BLaER1 (cell line): ENCODE results near the gene ARSG.
A peak's percentile ranks its signal among the peaks of the same experiment; 100 is the strongest.
"Not testable (repeated sequence)": the region's sequence is repeated elsewhere in the genome, so short reads cannot be mapped to it uniquely, and the experiment has no call there.

Experiments
- H3K27ac ChIP-seq: shearing (Covaris generic); formaldehyde crosslinking; 2 replicates; pipeline ENCODE4 v1.8.1; 2022
- H3K27me3 ChIP-seq: shearing (Covaris generic); formaldehyde crosslinking; 2 replicates; pipeline ENCODE4 v1.8.1; 2022
- H3K36me3 ChIP-seq: shearing (Covaris generic); formaldehyde crosslinking; 2 replicates; pipeline ENCODE4 v1.8.1; 2022
- H3K4me1 ChIP-seq: shearing (Covaris generic); formaldehyde crosslinking; 2 replicates; pipeline ENCODE4 v1.8.1; 2022
- H3K4me2 ChIP-seq: shearing (Covaris generic); formaldehyde crosslinking; 2 replicates; pipeline ENCODE4 v1.8.1; 2022
- H3K4me3 ChIP-seq: shearing (Covaris generic); formaldehyde crosslinking; 2 replicates; pipeline ENCODE4 v1.8.1; 2022
- H3K9ac ChIP-seq: shearing (Covaris generic); formaldehyde crosslinking; 2 replicates; pipeline ENCODE4 v1.8.1; 2022
- H3K9me3 ChIP-seq: shearing (Covaris generic); formaldehyde crosslinking; 2 replicates; pipeline ENCODE4 v1.8.1; 2022
- H4K20me1 ChIP-seq: shearing (Covaris generic); formaldehyde crosslinking; 2 replicates; pipeline ENCODE4 v1.8.1; 2022
- Cebpa-rat ChIP-seq: shearing (Covaris generic); IDR thresholded peaks from 2 replicates; pipeline ENCODE4 v1.8.1; 2022

The ARSG gene

DNA sequence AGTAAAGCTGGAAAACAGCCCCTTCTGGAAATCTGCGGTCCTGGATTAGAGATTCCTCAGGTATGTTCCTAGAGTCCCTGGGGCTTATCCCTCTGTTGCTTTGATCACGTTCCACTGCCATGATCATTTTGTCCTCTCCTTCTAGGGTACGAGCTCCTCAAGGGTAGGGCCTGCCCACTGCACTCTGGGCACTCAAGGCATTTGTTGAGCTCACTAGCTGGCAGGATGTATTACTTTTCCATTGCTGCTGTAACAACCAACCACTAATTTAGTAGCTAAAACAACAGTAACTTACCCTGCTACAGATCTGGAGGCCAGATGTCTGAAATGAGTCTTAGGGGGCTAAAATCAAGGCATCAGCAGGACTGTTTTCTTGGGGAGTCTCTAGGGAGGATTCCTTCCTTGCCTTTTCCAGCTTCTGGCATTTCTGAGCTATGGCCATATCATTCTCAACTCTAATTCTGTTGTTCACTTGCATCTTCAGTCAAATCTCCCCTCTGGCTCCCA lies 65.7 kb downstream of the ARSG start:
- Histone ChIP-seq H3K9ac (no peak overlapping the region), H3K27ac (no peak overlapping the region)

DNA sequence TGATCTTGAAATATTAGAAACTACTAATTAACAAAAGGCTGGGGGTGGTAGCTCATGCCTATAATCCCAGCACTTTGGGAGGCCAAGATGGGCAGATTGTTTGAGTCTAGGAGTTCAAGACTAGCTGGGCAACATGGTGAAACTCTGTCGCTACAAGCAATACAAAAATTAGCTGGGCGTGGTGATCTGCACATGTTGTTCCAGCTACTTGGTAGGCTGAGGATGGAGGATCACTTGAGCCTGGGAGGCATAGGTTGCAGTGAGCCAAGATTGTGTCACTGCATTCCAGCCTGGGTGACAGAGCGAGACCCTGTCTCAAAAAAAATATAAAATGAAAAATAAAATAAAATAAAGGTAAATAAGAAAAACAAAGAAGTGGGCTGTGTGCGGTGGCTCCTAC lies 66.6 kb downstream of the ARSG start:
- H3K9me3 ChIP-seq, result no peaks in the 10 kb centered on the region
- H3K27me3 ChIP-seq, result no peaks in the 10 kb centered on the region
- no peak overlapping the region for H3K9ac ChIP-seq
- no peak for TF ChIP-seq Cebpa-rat
- no peak overlapping the region for H3K4me2 ChIP-seq
- no peak overlapping the region for H3K27ac ChIP-seq
- H3K4me1 ChIP-seq, result peaks cover 58% of the 10 kb centered on the region
- H4K20me1 ChIP-seq, result no peaks in the 10 kb centered on the region
- H3K4me3 ChIP-seq, result no peak overlapping the region
- H3K36me3 ChIP-seq, result no peaks in the 10 kb centered on the region

More for the DNA sequence above, 65.7 kb downstream of the ARSG start:
- no peak for TF ChIP-seq Cebpa-rat
- peak overlapping the region; percentile 87 for H3K4me2 ChIP-seq
- peaks cover 58% of the 10 kb centered on the region for H3K4me1 ChIP-seq
- no peaks in the 10 kb centered on the region for H3K27me3 ChIP-seq
- H3K4me3 ChIP-seq, result 0 out of 2 replicates have a peak overlapping the region, but pooled peaks have one; percentile 31
- no peaks in the 10 kb centered on the region for H3K36me3 ChIP-seq
- no peaks in the 10 kb centered on the region for H3K9me3 ChIP-seq
- no peaks in the 10 kb centered on the region for H4K20me1 ChIP-seq

DNA sequence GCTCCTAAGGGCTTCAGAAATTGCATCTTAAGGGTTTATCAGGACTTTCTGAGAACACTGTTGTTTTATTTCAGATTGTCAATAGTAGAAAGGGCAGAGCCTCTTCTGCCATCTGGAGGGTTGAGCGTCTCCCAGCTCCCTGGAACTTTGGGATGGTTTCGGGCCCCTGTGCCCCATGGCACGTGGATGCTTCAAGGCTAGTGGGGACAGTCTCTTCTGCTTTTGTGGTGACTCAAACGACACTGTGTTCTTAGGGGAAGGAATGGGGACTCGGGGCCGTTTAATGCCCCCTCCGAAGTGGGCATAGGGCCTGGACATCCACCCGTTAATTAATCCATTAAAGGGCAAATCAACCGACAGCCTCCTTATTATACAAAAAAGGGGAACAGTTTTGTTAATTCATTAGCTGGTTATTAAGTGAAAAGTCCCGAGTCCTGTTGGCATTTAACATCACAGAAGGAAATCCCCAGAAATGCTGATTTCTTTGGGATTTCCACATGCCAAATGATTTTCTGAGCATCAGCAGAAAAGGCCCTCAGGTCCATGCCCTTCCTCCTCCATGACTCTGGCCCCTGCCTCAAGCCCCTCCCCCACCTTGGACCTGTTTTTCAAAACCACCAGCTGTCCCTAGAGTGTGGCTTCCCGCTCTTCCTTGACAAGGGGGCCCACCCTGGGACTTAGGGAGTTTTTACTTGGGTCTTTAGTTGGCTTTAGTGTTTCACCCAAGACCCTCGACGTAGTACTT lies 68.7 kb downstream of the ARSG start:
- H3K36me3 ChIP-seq, result no peaks in the 10 kb centered on the region
- H3K9me3 ChIP-seq, result no peaks in the 10 kb centered on the region
- H3K9ac ChIP-seq, result no peak overlapping the region
- H3K4me1 ChIP-seq, result peaks cover 45% of the 10 kb centered on the region
- H3K4me3 ChIP-seq, result no peak overlapping the region
- H3K4me2 ChIP-seq, result peak overlapping the region; percentile 59
- H3K27ac ChIP-seq, result no peak overlapping the region
- no peak for TF ChIP-seq Cebpa-rat
- H3K27me3 ChIP-seq, result no peaks in the 10 kb centered on the region
- H4K20me1 ChIP-seq, result no peaks in the 10 kb centered on the region

DNA sequence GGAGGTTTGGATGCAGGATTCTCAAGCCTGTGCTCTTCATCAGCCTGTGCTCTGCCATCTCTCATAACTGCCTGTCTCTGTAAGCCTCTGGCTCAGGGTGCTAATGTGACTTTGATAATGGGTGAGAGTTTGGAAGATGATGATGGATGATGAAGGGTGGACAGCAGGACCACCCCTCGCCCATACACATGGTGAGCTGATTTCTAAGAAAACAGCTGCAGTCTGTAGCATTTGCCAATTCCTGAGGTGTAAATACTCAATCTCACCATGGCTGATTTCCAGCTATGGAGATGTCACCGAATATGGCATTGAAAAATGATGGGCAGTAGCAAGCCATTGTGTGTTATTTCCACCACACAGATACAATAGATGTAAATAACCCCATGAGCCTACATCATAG lies 74.2 kb downstream of the ARSG start:
- Histone ChIP-seq H3K4me1 (peaks cover 3% of the 10 kb centered on the region), H4K20me1 (no peaks in the 10 kb centered on the region), H3K27ac (no peak overlapping the region), H3K9me3 (no peaks in the 10 kb centered on the region), H3K4me3 (no peak overlapping the region), H3K27me3 (no peaks in the 10 kb centered on the region), H3K36me3 (no peaks in the 10 kb centered on the region), H3K4me2 (no peak overlapping the region), H3K9ac (no peak overlapping the region)
- no peak for TF ChIP-seq Cebpa-rat

GRCh38 chr17:68368387-68368786 lies 77.1 kb downstream of the ARSG start:
- H3K4me3 ChIP-seq, result no peak overlapping the region
- no peaks in the 10 kb centered on the region for H3K27me3 ChIP-seq
- no peak overlapping the region for H3K9ac ChIP-seq
- no peaks in the 10 kb centered on the region for H3K36me3 ChIP-seq
- H3K4me1 ChIP-seq, result no peaks in the 10 kb centered on the region
- H3K4me2 ChIP-seq, result no peak overlapping the region
- no peaks in the 10 kb centered on the region for H4K20me1 ChIP-seq
- no peak for TF ChIP-seq Cebpa-rat
- no peak overlapping the region for H3K27ac ChIP-seq
- no peaks in the 10 kb centered on the region for H3K9me3 ChIP-seq

DNA sequence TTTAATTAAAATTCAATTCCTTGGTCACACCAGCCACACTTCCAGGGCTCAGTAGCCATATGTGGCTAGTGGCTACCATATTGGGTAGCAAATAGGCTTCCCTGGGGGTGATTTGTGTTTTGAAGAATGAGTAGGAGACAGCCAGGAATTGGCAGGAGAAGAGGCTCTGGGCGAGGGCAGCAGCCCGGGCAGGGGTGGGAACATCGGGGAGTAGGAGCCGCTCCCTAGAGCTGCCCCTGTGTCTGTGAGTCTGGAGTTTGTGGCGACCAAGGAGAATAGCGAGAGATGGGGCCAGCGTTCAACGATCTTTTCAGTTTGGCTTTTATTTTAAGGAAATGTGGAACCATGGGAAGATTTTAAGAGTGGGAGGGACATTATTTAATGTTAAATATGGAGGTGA lies 84.3 kb downstream of the ARSG start:
- H3K4me3 ChIP-seq, result no peak overlapping the region
- H4K20me1 ChIP-seq, result no peaks in the 10 kb centered on the region
- peaks cover 11% of the 10 kb centered on the region; the same call in 1 of the 2 replicates for H3K4me1 ChIP-seq
- H3K36me3 ChIP-seq, result no peaks in the 10 kb centered on the region
- H3K9ac ChIP-seq, result no peak overlapping the region
- no peaks in the 10 kb centered on the region for H3K27me3 ChIP-seq
- H3K4me2 ChIP-seq, result no peak overlapping the region
- H3K27ac ChIP-seq, result no peak overlapping the region
- no peaks in the 10 kb centered on the region for H3K9me3 ChIP-seq
- no peak for TF ChIP-seq Cebpa-rat

DNA sequence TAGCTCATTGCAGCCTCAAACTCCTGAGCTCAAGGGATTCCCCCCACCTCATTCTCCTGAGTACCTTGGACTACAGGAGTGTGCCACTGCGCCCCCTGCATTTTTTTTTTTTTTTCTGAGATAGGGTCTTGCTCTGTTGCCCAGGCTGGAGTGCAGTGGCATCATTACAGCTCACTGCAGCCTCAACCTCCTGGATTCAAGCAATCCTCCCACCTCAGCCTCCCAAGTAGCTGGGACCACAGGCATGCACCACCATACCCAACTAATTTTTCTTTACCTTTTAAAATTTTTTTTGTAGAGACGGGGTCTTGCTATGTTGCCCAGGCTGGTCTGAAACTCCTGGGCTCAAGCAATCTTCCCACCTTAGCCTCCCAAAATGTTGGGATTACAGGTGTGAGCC lies 84.9 kb downstream of the ARSG start:
- not testable (repeated sequence) for H3K27me3 ChIP-seq, H3K27ac ChIP-seq, H3K4me2 ChIP-seq, H3K9ac ChIP-seq, H3K36me3 ChIP-seq, H4K20me1 ChIP-seq, H3K9me3 ChIP-seq, H3K4me3 ChIP-seq
- peaks cover 11% of the 10 kb centered on the region; the same call in 1 of the 2 replicates for H3K4me1 ChIP-seq

DNA sequence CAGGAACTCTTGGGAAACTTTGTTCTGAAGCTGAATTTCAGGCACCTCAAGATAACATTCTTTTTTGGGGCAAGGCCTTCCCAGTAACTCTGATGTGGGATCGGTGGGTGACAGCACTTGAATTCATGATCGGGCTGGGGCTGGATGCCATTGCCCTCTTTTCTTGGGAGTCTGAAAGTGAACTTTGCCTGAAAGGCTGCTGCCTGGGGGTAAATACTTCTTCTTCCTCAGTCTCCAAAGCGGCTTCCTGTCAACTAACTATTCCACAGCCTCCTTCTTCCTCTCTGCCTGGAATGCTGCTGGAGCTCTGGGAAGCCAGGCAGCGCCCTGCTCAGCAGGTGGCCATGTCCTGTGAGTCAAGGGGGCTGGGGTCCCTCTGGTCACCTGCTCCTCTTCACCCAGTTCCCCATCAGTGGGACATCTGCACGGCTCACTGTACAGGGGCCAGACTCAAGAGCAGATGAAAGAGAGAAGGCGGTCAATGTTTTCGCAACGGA lies 86.5 kb downstream of the ARSG start:
- no peaks in the 10 kb centered on the region for H3K27me3 ChIP-seq
- no peak overlapping the region for H3K9ac ChIP-seq
- H3K4me3 ChIP-seq, result no peak overlapping the region
- H3K4me1 ChIP-seq, result peaks cover 11% of the 10 kb centered on the region; the same call in 1 of the 2 replicates
- no peaks in the 10 kb centered on the region for H4K20me1 ChIP-seq
- no peaks in the 10 kb centered on the region for H3K36me3 ChIP-seq
- no peak overlapping the region for H3K27ac ChIP-seq
- no peaks in the 10 kb centered on the region for H3K9me3 ChIP-seq
- H3K4me2 ChIP-seq, result peak overlapping the region; percentile 9; the same call in 1 of the 2 replicates
- TF ChIP-seq Cebpa-rat, result no peak

- TF ChIP-seq Cebpa-rat, result no peak
- H3K9ac ChIP-seq, result no peak overlapping the region
- no peaks in the 10 kb centered on the region for H3K9me3 ChIP-seq
- peaks cover 16% of the 10 kb centered on the region for H3K4me1 ChIP-seq
- no peaks in the 10 kb centered on the region for H3K36me3 ChIP-seq
- H3K4me2 ChIP-seq, result peak overlapping the region; percentile 9; the same call in 1 of the 2 replicates
- H3K27me3 ChIP-seq, result no peaks in the 10 kb centered on the region
- no peaks in the 10 kb centered on the region for H4K20me1 ChIP-seq
- H3K4me3 ChIP-seq, result no peak overlapping the region
- H3K27ac ChIP-seq, result no peak overlapping the region
These were observed 87.2 kb downstream of the ARSG start for GRCh38 chr17:68378268-68379176.

GRCh38 chr17:68379177-68379510 lies 87.8 kb downstream of the ARSG start:
- no peak overlapping the region for H3K4me2 ChIP-seq

More at GRCh38 chr17:68379177-68379510, 87.8 kb downstream of the ARSG start:
- Histone ChIP-seq H3K4me3 (no peak overlapping the region), H3K27me3 (no peaks in the 10 kb centered on the region), H4K20me1 (no peaks in the 10 kb centered on the region), H3K9ac (no peak overlapping the region), H3K4me1 (peaks cover 22% of the 10 kb centered on the region), H3K36me3 (no peaks in the 10 kb centered on the region), H3K27ac (no peak overlapping the region), H3K9me3 (no peaks in the 10 kb centered on the region)
- no peak for TF ChIP-seq Cebpa-rat
